ENCODE data around the gene CCDC88C. TPM values are rescaled to one million over a fixed set of nuclear protein-coding genes. Genes with fewer than 3 reads are reported as not detected.

The CCDC88C gene
- total and polyA plus RNA-seq, 2 experiments from 2014 or later, result 23.6 to 60.7 TPM

GRCh38 chr14:91237219-91237618 is 180.4 kb downstream of the CCDC88C start (continued):
- no peak for TF ChIP-seq CTCF (conservative IDR thresholded peaks at IDR 0.05; ENCODE audit: low read depth in 2 of 2)
- no peak for TF ChIP-seq ZNF114 (CRISPR knock-in tag; IDR thresholded peaks at IDR 0.05)
- TF ChIP-seq CREB1 (CRISPR knock-in tag; IDR thresholded peaks at IDR 0.05; ENCODE audit: low read depth), result no peak

- H3K27ac Mint-ChIP-seq, result no peak overlapping the region
- H3K4me3 ChIP-seq, result no peak overlapping the region
- TF ChIP-seq EZH2phosphoT487 (IDR thresholded peaks at IDR 0.05; ENCODE audit: unreplicated experiment), result no peak
- no peak for TF ChIP-seq ZNF331 (CRISPR knock-in tag; IDR thresholded peaks at IDR 0.05; ENCODE audit: low read depth)
- TF ChIP-seq ETS1 (IDR thresholded peaks at IDR 0.05), result no peak
- no peak for TF ChIP-seq CREB1 (CRISPR knock-in tag; IDR thresholded peaks at IDR 0.05; ENCODE audit: low read depth)
- no peak for TF ChIP-seq REST (IDR thresholded peaks at IDR 0.05; ENCODE audit: unreplicated experiment)
- no peak for TF ChIP-seq ZNF114 (CRISPR knock-in tag; IDR thresholded peaks at IDR 0.05)
- TF ChIP-seq ZNF462 (CRISPR knock-in tag; IDR thresholded peaks at IDR 0.05), result no peak
- H3K4me2 ChIP-seq, result no peak overlapping the region
- H3K9me2 ChIP-seq (ENCODE audit: insufficient read depth), result peaks cover 1% of the 10 kb centered on the region; the same call in 1 of the 2 replicates
- ATAC-seq (no peak), DNase-seq (ENCODE audit: low spot score) (no peak)
- H3K4me3 Mint-ChIP-seq, result no peak overlapping the region
- H3K27ac ChIP-seq (ENCODE audit: low read depth), result no peak overlapping the region
- peaks cover 3% of the 10 kb centered on the region; the same call in 1 of the 3 replicates for H3K4me1 Mint-ChIP-seq
- H3K27me3 Mint-ChIP-seq (ENCODE audit: insufficient read depth, low read depth, poor library complexity), result peaks cover 11% of the 10 kb centered on the region
- no peaks in the 10 kb centered on the region for H3K79me2 ChIP-seq (replicated peaks; ENCODE audit: insufficient read depth)
- H3K27me3 ChIP-seq (ENCODE audit: insufficient read depth), result no peaks in the 10 kb centered on the region
- peaks cover 12% of the 10 kb centered on the region for H3K36me3 Mint-ChIP-seq (ENCODE audit: low read depth)
- H3F3A ChIP-seq (replicated peaks; ENCODE audit: low read depth), result no peaks in the 10 kb centered on the region
- peaks cover 17% of the 10 kb centered on the region for H3K9me3 Mint-ChIP-seq
- H2AFZ ChIP-seq, result no peak overlapping the region
- no peaks in the 10 kb centered on the region for H4K20me1 ChIP-seq (replicated peaks; ENCODE audit: insufficient read depth)
- no peaks in the 10 kb centered on the region for H3K36me3 ChIP-seq (ENCODE audit: insufficient read depth)
- no peaks in the 10 kb centered on the region for H3K4me1 ChIP-seq (ENCODE audit: insufficient read depth)
Measured at GRCh38 chr14:91235841-91236240, 181.8 kb downstream of the CCDC88C start.
